Kidney (tissue), 14 donors: ENCODE measurements around the gene FAM13A. TPM values are rescaled to one million over a fixed set of nuclear protein-coding genes. Genes with fewer than 3 reads are reported as not detected.
"Not testable (repeated sequence)": the region's sequence is repeated elsewhere in the genome, so short reads cannot be mapped to it uniquely, and the experiment has no call there.

Experiments
- DNase-seq, 5 donors: peaks; one replicate each; pipeline ENCODE4 v3.0.0-alpha.2; 2013 to 2020
- FAIRE-seq: peaks from 2 replicates; lab custom pipeline; 2012; peaks lifted over from hg19 to GRCh38; lab: Jason Lieb, UNC
- H3K27ac ChIP-seq, 2 donors: one replicate each; pipeline ENCODE4 v1.7.0; 2013; ENCODE audit warnings: low read depth in 2 of 2, low read length in 2 of 2, inconsistent platforms in 1 of 2
- H3K27me3 ChIP-seq: one replicate; pipeline ENCODE4 v1.7.1; 2013; ENCODE audit warnings: low read length, inconsistent platforms; ENCODE audit not compliant: control insufficient read depth, insufficient read depth
- H3K36me3 ChIP-seq, 3 donors: one replicate each; pipeline versions ENCODE4 v1.7.0 to v1.7.1; 2013; ENCODE audit warnings: low read length in 3 of 3, control low read depth in 1 of 3, inconsistent platforms in 1 of 3; ENCODE audit not compliant: insufficient read depth in 3 of 3, control insufficient read depth in 2 of 3
- H3K4me1 ChIP-seq, 3 donors: one replicate each; pipeline versions ENCODE4 v1.7.0 to v1.7.1; 2013; ENCODE audit warnings: low read length in 3 of 3, inconsistent platforms in 1 of 3, low read depth in 1 of 3; ENCODE audit not compliant: control insufficient read depth in 2 of 3, insufficient read depth in 2 of 3
- H3K4me3 ChIP-seq, 3 donors: one replicate each; pipeline versions ENCODE4 v1.7.0 to v1.8.1; 2013; ENCODE audit warnings: low read length in 3 of 3, control low read depth in 1 of 3, inconsistent platforms in 1 of 3
- H3K9ac ChIP-seq, 3 donors: one replicate each; pipeline versions ENCODE4 v1.7.0 to v1.7.1; 2013; ENCODE audit warnings: low read length in 3 of 3, control low read depth in 1 of 3, inconsistent platforms in 1 of 3
- H3K9me3 ChIP-seq, 3 donors: one replicate each; pipeline versions ENCODE4 v1.7.0 to v1.7.1; 2013; ENCODE audit warnings: low read length in 3 of 3, control low read depth in 1 of 3, inconsistent platforms in 1 of 3; ENCODE audit not compliant: control insufficient read depth in 2 of 3, insufficient read depth in 1 of 3
- intact Hi-C: fragments of 100-400 bp; cut with DNase I; formaldehyde crosslinking; loops from one replicate; pipeline ENCODE4 v1.11.1; 2022
- polyA plus RNA-seq: library from polyadenylated mRNA; stranded (reverse); fragments of 350-450 nt; fragmentation: Illumina TruSeq; extraction: RNeasy Lipid Tissue Mini Kit (QIAGEN cat#74804); gene quantifications from one replicate; pipeline ENCODE4 v1.2.3, GENCODE V29; 2014; ENCODE audit warnings: low read depth, low replicate concordance; ENCODE audit not compliant: insufficient read depth
- total RNA-seq: library from RNA; stranded (reverse); fragmentation: NEBNext Ultra II Directional; extraction: Animal tissue kit (Norgen Biotek cat#: 25700); gene quantifications from one replicate; pipeline ENCODE4 v1.2.1, GENCODE V29; 2021
- TF ChIP-seq, protein P1 (sequence below): IDR thresholded peaks from 3 replicates; pipeline ENCODE4 v1.5.1; 2012; ENCODE audit warnings: mild to moderate bottlenecking, moderate library complexity, borderline replicate concordance; ENCODE audit not compliant: insufficient read depth; ENCODE audit errors: extremely low read depth
- donor health status: control.
- donor health status: control.
- donor health status: control.
- donor health status: control.
- donor health status: control.
- donor health status: DM: yes; HTN: yes; CAD: no.
- donor health status: Normal renal cell carcinoma (clear cell type).

FAM13A gene
- total and polyA plus RNA-seq, 2 donors from 2014 or later: 12.9 to 48.3 TPM

DNA sequence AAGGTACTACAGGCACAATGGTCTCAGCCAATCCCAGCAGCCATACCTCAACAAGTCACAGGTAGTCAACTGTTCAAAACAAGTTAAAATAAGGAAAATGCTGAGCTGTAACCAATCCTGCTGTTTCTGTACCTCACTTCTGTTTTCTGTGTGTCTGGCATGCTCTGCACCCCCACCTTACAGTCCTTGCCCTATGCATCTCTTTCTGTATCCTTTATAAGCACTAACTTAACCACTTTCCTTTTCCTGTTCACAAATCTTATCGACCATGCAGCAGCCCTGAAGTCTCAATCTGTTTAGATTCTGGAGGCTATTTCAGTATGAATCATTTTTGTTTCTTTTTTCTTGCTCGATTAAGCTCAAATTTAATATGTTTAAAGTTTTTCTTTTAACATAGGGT is 12.5 kb upstream of the FAM13A start:
- Histone ChIP-seq H3K4me3 (no peak overlapping the region), H3K9ac (no peak overlapping the region), H3K27me3 (no peaks in the 10 kb centered on the region), H3K36me3 (no peaks in the 10 kb centered on the region), H3K4me1 (no peaks in the 10 kb centered on the region), H3K9me3 (no peaks in the 10 kb centered on the region), H3K27ac (no peak overlapping the region)
- DNase-seq (no peak), FAIRE-seq (no peak)
- TF ChIP-seq, protein P1, sequence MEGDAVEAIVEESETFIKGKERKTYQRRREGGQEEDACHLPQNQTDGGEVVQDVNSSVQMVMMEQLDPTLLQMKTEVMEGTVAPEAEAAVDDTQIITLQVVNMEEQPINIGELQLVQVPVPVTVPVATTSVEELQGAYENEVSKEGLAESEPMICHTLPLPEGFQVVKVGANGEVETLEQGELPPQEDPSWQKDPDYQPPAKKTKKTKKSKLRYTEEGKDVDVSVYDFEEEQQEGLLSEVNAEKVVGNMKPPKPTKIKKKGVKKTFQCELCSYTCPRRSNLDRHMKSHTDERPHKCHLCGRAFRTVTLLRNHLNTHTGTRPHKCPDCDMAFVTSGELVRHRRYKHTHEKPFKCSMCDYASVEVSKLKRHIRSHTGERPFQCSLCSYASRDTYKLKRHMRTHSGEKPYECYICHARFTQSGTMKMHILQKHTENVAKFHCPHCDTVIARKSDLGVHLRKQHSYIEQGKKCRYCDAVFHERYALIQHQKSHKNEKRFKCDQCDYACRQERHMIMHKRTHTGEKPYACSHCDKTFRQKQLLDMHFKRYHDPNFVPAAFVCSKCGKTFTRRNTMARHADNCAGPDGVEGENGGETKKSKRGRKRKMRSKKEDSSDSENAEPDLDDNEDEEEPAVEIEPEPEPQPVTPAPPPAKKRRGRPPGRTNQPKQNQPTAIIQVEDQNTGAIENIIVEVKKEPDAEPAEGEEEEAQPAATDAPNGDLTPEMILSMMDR: no peak
- intact Hi-C loops: no loop called here

DNA sequence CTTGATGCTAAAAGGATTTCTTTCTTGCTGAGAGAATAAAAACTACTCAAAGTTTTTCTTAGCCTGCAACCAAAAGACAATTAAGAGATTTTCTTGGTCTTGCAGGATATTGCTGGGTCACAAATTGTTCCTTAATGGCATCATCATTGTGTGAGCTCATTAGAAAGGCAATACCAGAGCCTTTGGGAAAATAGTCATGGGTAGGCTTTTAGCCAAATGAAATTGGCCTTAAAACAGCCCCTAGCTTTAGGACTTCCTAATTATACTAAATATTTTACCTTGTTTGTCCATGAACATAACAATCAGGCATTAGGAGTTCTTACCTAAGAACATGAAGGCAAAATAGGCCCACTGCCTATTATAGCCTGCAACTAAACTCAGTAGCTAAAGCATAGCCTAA is 10.4 kb upstream of the FAM13A start:
- H3K4me3 ChIP-seq: no peak overlapping the region
- FAIRE-seq (no peak), DNase-seq (no peak)
- no peaks in the 10 kb centered on the region for H3K36me3 ChIP-seq
- no peaks in the 10 kb centered on the region for H3K4me1 ChIP-seq
- no peak overlapping the region for H3K27ac ChIP-seq
- intact Hi-C loops: no loop called here
- no peak overlapping the region for H3K9ac ChIP-seq
- TF ChIP-seq, protein P1: no peak
- no peaks in the 10 kb centered on the region for H3K9me3 ChIP-seq
- no peaks in the 10 kb centered on the region for H3K27me3 ChIP-seq

DNA sequence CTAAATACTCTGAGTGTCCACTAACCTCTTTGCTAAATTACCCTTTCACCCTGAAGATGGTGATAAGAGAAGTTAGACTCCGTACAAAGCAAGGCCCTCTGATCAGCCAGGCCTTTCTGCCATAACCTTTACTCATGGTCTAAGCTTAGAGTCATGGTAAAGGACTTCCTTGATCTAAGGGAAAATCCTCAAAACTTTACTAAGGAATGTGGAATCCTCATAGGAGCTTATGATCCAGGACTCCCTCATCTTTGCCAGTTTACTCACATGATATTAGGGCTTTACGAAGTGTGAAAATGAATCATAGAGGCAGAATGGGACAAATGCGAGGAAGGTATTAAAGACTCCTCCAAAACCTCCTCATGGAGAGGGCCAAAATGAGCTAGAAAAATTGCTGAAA is 7.9 kb upstream of the FAM13A start:
- TF ChIP-seq, protein P1: no peak
- DNase-seq (no peak), FAIRE-seq (no peak)
- H3K9me3 ChIP-seq: no peaks in the 10 kb centered on the region
- H3K4me3 ChIP-seq: no peak overlapping the region
- H3K9ac ChIP-seq: no peak overlapping the region
- no peak overlapping the region for H3K27ac ChIP-seq
- no peaks in the 10 kb centered on the region for H3K4me1 ChIP-seq
- no peaks in the 10 kb centered on the region for H3K36me3 ChIP-seq
- no peaks in the 10 kb centered on the region for H3K27me3 ChIP-seq
- intact Hi-C loops: no loop called here

DNA sequence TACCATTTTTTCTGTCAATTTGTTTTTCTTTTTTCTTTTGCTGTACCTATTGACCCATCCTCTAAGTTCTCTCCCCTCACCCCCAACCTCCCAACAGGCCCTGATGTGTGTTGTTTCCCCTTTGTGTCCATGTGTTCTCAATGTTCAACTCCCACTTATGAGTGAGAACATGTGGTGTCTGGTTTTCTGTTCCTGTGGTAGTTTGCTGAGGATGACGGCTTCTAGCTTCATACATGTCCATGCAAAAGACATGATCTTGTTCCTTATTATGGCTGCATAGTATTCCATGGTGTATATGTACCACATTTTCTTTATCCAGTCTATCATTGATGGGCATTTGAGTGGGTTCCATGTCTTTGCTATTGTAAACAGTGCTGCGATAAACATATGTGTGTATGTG is 859 bp upstream of the FAM13A start:
- FAIRE-seq, H3K9ac ChIP-seq, H3K36me3 ChIP-seq, DNase-seq, H3K27ac ChIP-seq, H3K27me3 ChIP-seq, intact Hi-C loops, H3K9me3 ChIP-seq, H3K4me1 ChIP-seq: not testable (repeated sequence)
- H3K4me3 ChIP-seq: peak overlapping the region in 1 of 3 donors; percentile 65
